Central memory CD8-positive, alpha-beta T cell (primary cell): Measurements from ENCODE around the gene PCGF6.

Experiments used
- ATAC-seq: fragments of 150-1000 bp; cut with Tn5 transposase; replicated peaks from 2 replicates; pipeline ENCODE4 v1.10.0; 2022; ENCODE audit warnings: mild to moderate bottlenecking, moderate FRiP score, moderate number of reproducible peaks; ENCODE audit not compliant: poor library complexity, severe bottlenecking; ENCODE audit errors: extremely low read depth
- DNase-seq, 2 donors: peaks; one replicate each; pipeline ENCODE4 v3.0.0; 2021; ENCODE audit warnings: low spot score in 2 of 2
- H3K27ac Mint-ChIP-seq: one replicate; pipeline ENCODE4 v1.8.0; 2022; ENCODE audit warnings: low read depth, mild to moderate bottlenecking, moderate library complexity, mixed read lengths
- H3K27me3 Mint-ChIP-seq: one replicate; pipeline ENCODE4 v1.8.0; 2022; ENCODE audit warnings: mixed read lengths
- H3K36me3 Mint-ChIP-seq: one replicate; pipeline ENCODE4 v1.8.0; 2022; ENCODE audit warnings: mild to moderate bottlenecking, moderate library complexity, mixed read lengths; ENCODE audit not compliant: insufficient read depth
- H3K4me1 Mint-ChIP-seq: one replicate; pipeline ENCODE4 v1.8.0; 2022; ENCODE audit warnings: mixed read lengths
- H3K4me3 Mint-ChIP-seq: one replicate; pipeline ENCODE4 v1.8.0; 2022; ENCODE audit warnings: mild to moderate bottlenecking, moderate library complexity, mixed read lengths
- H3K9me3 Mint-ChIP-seq: one replicate; pipeline ENCODE4 v1.8.0; 2022; ENCODE audit warnings: mixed read lengths

Gene PCGF6

DNA sequence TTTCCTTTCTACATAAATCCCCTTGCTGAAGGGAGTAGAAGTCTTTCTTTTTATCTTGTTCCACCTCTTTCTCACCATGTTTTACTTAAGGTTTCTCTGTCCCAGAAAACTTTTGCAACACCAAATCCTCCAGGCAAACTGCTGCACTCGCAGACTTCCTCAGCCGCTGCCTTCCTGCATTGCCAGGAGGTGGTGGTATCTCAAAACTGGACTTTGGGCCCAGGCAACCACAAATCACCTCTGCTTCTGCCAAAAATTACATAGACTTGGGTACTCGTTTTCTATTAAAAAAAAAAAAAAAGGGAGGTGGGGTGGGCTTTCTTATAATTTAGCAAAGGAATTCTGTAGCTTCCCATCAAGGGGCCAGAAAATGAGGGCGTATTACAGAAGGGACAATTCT, 59.4 kb downstream of the PCGF6 start:
- ATAC-seq (no peak), DNase-seq (no peak)
- Mint-ChIP-seq H3K36me3 (no peaks in the 10 kb centered on the region), H3K27ac (no peak overlapping the region), H3K4me1 (no peaks in the 10 kb centered on the region), H3K4me3 (no peak overlapping the region), H3K27me3 (peaks cover 39% of the 10 kb centered on the region), H3K9me3 (no peaks in the 10 kb centered on the region)

DNA sequence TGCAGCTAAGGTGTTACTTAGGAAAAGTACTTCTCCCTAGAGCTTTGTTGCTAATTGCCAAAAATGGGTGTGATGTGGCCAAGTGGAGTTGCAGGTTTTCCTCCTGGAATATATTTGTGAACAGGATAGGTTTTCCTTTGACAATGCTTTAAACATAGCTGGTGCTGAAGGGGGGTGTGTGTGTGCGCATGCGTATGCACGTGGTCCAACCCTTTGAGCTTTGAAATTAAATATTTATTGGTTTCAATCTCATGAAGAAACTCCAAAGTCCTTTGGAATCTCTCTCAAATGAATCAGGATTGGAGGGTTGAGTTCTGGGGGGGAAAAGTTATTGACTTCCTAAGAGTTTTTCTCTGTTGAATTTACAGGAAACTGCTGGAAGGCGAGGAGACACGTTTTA, 62.9 kb downstream of the PCGF6 start:
- H3K4me3 Mint-ChIP-seq, result no peak overlapping the region

DNA sequence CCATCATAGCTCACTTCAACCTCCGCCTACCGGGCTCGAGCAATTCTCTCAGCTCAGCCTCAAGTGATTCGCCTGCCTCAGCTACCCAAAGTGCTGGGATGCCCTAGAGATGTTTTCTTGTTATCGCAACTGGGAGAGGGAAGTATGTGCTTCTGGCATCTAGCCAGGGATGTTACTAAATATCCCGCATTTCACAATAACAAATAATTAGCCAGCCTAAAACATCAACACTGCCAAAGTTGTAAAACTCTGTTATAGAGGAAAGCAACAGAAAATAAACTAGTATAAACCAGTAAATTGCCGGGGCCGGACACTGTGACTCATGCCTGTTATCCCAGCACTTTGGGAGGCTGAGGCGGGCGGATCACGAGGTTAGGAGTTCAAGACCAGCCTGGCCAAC, 66.8 kb downstream of the PCGF6 start:
- Mint-ChIP-seq H3K36me3 (no peaks in the 10 kb centered on the region), H3K27ac (no peak overlapping the region), H3K9me3 (peaks cover under 1% of the 10 kb centered on the region), H3K4me1 (peaks cover 9% of the 10 kb centered on the region), H3K27me3 (peaks cover 93% of the 10 kb centered on the region), H3K4me3 (no peak overlapping the region)
- ATAC-seq, result no peak
- no peak for DNase-seq

More for the DNA sequence above, 62.9 kb downstream of the PCGF6 start:
- H3K9me3 Mint-ChIP-seq, result no peaks in the 10 kb centered on the region
- DNase-seq (no peak), ATAC-seq (no peak)
- H3K4me1 Mint-ChIP-seq, result no peaks in the 10 kb centered on the region
- peaks cover 70% of the 10 kb centered on the region for H3K27me3 Mint-ChIP-seq
- H3K36me3 Mint-ChIP-seq, result no peaks in the 10 kb centered on the region
- H3K27ac Mint-ChIP-seq, result no peak overlapping the region

DNA sequence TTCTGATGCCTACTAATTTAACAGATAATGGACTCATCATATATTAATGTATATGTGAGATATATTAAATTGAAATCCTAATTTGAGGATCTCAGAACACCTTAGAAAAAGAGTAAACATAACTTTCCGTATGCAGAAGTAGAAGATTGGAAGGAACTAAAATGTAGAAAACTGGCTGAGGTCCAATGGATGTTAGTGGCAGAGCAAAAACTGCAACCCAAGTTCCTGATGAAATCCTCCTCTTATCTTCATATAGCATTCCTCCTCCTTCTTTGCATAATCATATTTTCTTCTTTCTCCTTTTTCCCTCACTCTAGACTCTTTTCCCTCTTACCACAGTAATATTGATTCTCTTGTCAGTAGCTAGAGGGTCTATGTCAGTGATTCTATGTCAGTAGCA, 68.0 kb downstream of the PCGF6 start:
- Mint-ChIP-seq H3K27me3 (peaks cover 90% of the 10 kb centered on the region), H3K27ac (no peak overlapping the region), H3K9me3 (peaks cover 7% of the 10 kb centered on the region), H3K36me3 (no peaks in the 10 kb centered on the region), H3K4me1 (peaks cover 9% of the 10 kb centered on the region), H3K4me3 (no peak overlapping the region)
- DNase-seq (no peak), ATAC-seq (no peak)

DNA sequence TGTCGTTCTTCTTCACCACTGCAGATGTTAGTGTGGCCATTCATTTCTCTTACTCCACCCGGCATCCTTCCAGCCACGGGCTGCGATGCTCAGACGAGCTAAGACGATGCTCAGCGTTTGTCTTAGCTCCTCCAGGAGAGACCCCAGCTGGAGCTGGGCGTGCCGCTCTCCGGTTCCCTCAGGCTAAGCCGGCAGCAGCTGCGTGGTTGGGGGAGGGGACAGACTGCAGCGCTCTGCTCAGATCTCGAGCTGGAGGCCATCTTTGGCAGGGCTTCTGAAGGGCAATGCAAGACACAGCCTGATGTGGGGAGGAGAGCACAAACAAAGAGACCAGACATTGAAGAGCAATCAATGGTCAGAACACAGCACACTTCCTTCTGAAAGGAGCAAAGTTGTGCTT, 69.2 kb downstream of the PCGF6 start:
- Mint-ChIP-seq H3K27me3 (peaks cover 82% of the 10 kb centered on the region), H3K9me3 (peaks cover 7% of the 10 kb centered on the region), H3K27ac (no peak overlapping the region), H3K4me1 (peaks cover 9% of the 10 kb centered on the region), H3K4me3 (no peak overlapping the region), H3K36me3 (no peaks in the 10 kb centered on the region)
- DNase-seq (no peak), ATAC-seq (no peak)

DNA sequence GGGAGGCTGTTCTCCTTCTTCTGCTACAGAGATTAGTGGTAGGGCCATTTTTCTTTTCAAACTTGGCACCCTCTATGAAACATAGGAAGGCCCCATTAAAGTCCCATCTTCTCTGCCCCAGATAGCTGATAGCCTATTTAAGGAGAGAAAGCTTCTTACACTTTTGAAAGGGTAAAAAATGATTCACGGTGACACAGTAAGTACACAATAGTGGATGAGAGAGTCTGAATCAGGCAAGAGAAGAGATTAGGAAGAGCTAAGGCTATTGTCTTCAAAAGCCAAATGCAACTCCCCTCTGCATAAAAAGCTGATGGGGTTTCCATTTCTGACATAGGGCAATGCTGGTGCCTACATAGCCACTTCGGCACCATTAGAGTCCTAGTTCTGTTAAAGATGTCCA, 70.4 kb downstream of the PCGF6 start:
- no peak for ATAC-seq
- peaks cover 82% of the 10 kb centered on the region for H3K27me3 Mint-ChIP-seq

DNA sequence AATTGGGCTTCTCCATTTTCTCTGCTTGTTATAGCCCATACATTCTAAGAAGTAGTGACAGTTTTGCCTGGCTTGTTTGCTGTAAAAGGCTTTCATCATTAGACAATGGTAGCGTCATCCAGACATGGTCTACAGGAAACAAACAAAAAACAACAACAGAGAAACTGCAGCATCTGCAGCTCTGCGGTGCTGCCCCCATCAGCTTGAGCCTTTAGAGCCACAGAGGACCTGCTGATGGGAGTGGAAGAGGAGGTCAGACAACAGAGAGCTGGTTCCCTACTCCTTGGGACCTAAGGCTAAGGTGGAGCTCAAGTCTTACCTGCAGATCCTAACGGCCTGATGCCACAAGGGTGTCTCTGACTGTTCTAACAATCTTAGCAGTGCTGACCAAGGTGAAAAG, 70.9 kb downstream of the PCGF6 start:
- H3K4me3 Mint-ChIP-seq, result no peak overlapping the region
- peaks cover 13% of the 10 kb centered on the region for H3K4me1 Mint-ChIP-seq
- no peak for DNase-seq
- peaks cover 7% of the 10 kb centered on the region for H3K9me3 Mint-ChIP-seq
- no peaks in the 10 kb centered on the region for H3K36me3 Mint-ChIP-seq
- no peak for ATAC-seq
- H3K27me3 Mint-ChIP-seq, result peaks cover 85% of the 10 kb centered on the region
- H3K27ac Mint-ChIP-seq, result no peak overlapping the region

More for the DNA sequence above, 70.4 kb downstream of the PCGF6 start:
- peaks cover 13% of the 10 kb centered on the region for H3K4me1 Mint-ChIP-seq
- H3K27ac Mint-ChIP-seq, result no peak overlapping the region
- H3K9me3 Mint-ChIP-seq, result peaks cover 7% of the 10 kb centered on the region
- DNase-seq, result no peak
- no peaks in the 10 kb centered on the region for H3K36me3 Mint-ChIP-seq
- no peak overlapping the region for H3K4me3 Mint-ChIP-seq

DNA sequence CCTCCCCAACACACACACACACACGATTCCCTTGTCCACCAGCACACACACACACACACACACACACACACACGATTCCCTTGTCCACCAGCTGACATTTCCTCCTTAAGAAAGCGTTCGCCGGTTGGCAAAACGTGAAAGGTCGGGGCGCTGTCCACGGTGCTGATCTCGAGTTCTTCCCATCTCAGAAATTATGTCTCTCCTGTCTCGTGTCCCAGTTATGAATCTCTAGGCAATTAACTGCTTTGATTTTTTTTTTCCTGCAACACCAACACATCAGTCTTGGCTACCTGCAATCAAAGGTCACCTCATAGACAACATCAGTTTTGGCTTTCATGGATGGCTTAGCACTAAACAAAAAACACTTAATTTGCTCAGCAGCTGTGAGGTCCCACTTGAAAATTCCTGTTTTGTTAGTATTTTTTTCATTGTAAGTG, 72.1 kb downstream of the PCGF6 start:
- H3K4me3 Mint-ChIP-seq, result peak overlapping the region; percentile 26
- peaks cover 13% of the 10 kb centered on the region for H3K4me1 Mint-ChIP-seq
- ATAC-seq (no peak), DNase-seq (peak in 1 of 2 donors; percentile 18)
- H3K9me3 Mint-ChIP-seq, result peaks cover 7% of the 10 kb centered on the region
- H3K27me3 Mint-ChIP-seq, result peaks cover 78% of the 10 kb centered on the region
- no peak overlapping the region for H3K27ac Mint-ChIP-seq
- H3K36me3 Mint-ChIP-seq, result no peaks in the 10 kb centered on the region

DNA sequence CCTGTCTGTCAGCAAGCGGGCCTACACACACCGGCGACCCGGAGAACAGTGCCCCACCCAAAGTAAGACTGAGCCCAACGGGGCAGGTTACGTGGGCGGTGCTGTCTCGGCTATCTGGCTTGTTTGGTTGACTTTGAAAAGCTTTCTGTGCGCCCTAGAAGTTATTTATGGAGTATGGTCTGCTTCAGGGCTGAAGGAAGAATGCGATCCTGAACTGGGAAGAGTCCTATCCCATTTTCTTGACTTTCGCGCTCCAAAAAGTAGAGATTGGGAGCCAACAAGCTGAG, 72.5 kb downstream of the PCGF6 start:
- H3K36me3 Mint-ChIP-seq, result no peaks in the 10 kb centered on the region
- peaks cover 7% of the 10 kb centered on the region for H3K9me3 Mint-ChIP-seq
- no peak overlapping the region for H3K27ac Mint-ChIP-seq
- peaks cover 13% of the 10 kb centered on the region for H3K4me1 Mint-ChIP-seq
- ATAC-seq, result no peak
- peak overlapping the region; percentile 26 for H3K4me3 Mint-ChIP-seq
- no peak for DNase-seq
- H3K27me3 Mint-ChIP-seq, result peaks cover 75% of the 10 kb centered on the region

DNA sequence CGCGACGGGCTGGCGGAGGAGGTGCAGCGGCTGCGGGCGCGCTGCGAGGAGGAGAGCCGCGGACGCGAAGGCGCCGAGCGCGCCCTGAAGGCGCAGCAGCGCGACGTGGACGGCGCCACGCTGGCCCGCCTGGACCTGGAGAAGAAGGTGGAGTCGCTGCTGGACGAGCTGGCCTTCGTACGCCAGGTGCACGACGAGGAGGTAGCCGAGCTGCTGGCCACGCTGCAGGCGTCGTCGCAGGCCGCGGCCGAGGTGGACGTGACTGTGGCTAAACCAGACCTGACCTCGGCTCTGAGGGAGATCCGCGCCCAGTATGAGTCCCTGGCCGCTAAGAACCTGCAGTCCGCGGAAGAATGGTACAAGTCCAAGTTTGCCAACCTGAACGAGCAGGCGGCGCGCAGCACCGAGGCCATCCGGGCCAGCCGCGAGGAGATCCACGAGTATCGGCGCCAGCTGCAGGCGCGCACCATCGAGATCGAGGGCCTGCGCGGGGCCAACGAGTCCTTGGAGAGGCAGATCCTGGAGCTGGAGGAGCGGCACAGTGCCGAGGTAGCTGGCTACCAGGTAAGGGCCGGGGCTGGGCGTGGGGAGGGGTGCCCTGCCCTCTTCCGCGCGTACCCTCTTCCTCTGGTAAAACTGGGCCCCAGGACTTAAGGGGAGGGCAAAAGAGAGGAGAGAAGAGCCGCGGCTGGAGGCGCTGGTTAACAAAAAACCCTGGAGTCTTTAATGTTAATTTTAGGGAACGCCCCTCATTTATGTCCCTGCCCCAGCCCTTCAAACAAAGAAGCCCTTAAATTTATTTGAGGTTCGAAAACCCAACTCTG, 73.0 kb downstream of the PCGF6 start:
- Mint-ChIP-seq H3K4me1 (peaks cover 13% of the 10 kb centered on the region), H3K36me3 (no peaks in the 10 kb centered on the region), H3K9me3 (peaks cover 7% of the 10 kb centered on the region), H3K27me3 (peaks cover 75% of the 10 kb centered on the region), H3K4me3 (no peak overlapping the region), H3K27ac (no peak overlapping the region)
- ATAC-seq (no peak), DNase-seq (no peak)

DNA sequence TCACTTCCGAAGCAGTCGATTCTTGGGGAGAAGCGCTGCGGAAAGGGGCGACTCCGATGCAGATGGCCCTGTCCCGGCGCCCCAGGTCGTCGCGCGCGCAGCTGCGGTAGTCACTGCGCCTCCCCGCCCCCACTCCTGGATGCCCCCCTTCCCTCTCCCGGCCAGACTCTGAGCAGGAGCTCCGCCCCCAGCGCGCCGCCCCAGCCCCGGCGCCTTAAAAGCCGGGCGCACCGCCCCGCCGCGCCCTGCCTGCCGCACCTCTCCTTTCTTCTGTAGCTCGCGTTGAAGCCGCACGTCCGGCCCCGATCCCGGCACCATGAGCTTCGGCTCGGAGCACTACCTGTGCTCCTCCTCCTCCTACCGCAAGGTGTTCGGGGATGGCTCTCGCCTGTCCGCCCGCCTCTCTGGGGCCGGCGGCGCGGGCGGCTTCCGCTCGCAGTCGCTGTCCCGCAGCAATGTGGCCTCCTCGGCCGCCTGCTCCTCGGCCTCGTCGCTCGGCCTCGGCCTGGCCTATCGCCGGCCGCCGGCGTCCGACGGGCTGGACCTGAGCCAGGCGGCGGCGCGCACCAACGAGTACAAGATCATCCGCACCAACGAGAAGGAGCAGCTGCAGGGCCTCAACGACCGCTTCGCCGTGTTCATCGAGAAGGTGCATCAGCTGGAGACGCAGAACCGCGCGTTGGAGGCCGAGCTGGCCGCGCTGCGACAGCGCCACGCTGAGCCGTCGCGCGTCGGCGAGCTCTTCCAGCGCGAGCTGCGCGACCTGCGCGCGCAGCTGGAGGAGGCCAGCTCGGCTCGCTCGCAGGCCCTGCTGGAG, 73.8 kb downstream of the PCGF6 start, which contains the start of gene INA:
Gene INA (plus strand): TSS at position 243 of the 817 bp plus-strand sequence. CDS start 74 bp downstream, at position 317.
- H3K4me3 Mint-ChIP-seq, result peak within 1 kb of the TSS; percentile 41
- no peak for DNase-seq

DNA sequence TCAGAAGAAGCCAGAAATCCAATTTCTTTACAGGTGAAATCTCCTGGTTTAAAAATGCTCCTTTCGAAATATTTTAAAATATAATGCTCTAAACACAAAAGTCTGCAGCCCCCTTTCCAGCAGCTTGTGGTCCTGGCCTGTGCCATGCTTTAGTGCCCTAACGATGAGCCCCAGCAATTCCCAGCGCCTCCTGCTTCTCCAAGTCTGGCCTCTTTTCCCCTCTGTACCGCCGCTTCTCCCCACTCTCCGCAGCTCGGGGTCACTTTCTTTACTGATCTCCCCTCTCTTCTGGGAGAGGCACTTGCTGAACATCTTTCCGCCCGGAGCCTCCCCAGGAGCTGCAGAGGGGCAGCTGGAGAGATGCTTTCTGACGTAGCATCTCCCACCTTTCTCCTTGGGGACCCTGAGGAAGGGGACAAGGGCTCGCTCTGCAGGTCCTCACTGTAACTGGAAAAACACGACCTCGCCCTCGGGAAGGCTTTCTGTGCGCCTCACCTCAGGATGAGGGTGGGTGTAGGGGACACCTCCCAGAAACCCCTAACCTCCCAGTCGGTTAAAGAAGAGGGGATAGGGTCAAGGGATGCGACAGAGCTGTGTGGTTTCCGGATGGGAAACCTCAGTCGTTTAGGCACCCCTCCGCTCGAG, 74.6 kb downstream of the PCGF6 start:
- no peaks in the 10 kb centered on the region for H3K36me3 Mint-ChIP-seq
- no peak overlapping the region for H3K27ac Mint-ChIP-seq
- H3K4me3 Mint-ChIP-seq, result no peak overlapping the region
- no peak for DNase-seq
- peaks cover 7% of the 10 kb centered on the region for H3K9me3 Mint-ChIP-seq
- H3K27me3 Mint-ChIP-seq, result peaks cover 74% of the 10 kb centered on the region
- H3K4me1 Mint-ChIP-seq, result peaks cover 8% of the 10 kb centered on the region
- no peak for ATAC-seq

More for the DNA sequence above, 73.8 kb downstream of the PCGF6 start, which contains the start of gene INA:
- Mint-ChIP-seq H3K36me3 (no peaks in the 10 kb centered on the region), H3K4me1 (peaks cover 13% of the 10 kb centered on the region), H3K9me3 (peaks cover 7% of the 10 kb centered on the region), H3K27ac (no peak within 1 kb of the TSS), H3K27me3 (peaks cover 74% of the 10 kb centered on the region)
- no peak for ATAC-seq
